Measurements from ENCODE around the gene CSPG4. TPM values are rescaled to one million over a fixed set of nuclear protein-coding genes. Genes with fewer than 3 reads are reported as not detected.
A peak's percentile ranks its signal among the peaks of the same experiment; 100 is the strongest.

CSPG4 gene
- total and polyA plus RNA-seq, 2 of the 13 experiments (the other 11 are each of a cell fraction or from before 2014, with no cell fraction given): 0.01 to 0.04 TPM

DNA sequence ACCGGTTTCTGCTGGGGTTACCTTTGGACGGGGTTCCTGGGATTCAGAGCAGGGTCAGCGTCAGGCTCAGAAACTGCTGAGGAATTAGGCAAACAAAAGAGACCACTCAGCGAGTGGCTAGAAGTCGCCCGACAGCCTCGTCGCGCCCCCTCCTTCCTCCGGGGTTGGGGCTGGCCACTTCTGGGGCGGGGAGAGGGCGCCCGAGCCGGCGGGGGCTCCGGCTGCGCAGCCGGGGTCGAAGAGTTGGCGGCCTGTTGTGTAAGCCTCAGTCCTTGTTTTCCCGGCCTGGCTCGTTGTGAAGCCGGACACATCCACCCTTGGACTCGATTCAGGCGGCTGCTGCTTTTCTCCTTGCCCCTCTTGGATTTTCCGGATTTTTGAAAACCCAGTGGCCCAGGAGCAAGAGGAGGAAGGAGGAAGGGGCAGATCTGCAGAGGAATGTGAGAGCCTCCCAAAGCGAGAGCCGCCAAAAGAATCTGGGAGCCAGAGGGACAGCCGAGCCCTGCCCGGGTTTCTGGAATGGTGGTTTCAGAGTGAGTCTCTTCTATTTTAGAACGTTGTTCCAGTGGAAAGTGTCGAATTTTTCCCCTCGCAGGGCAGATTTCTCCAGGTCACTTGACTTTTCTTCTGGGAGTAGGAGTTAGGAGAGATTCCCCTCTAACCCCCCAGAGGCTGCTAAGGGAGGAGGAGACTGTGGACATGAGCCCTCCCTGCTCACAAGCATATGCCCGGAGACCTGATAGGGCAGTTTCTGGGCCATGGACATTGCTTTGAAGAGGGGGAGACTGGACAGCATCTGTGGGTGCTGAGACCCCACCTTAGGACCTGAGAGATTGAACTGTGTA is 64.3 kb downstream of the CSPG4 start (continued):
- peak; percentile 3; the same call in 1 of the 2 replicates for TF ChIP-seq GABPB1 (CRISPR knock-in tag; IDR thresholded peaks at IDR 0.05)
- TF ChIP-seq SKI (IDR thresholded peaks at IDR 0.05; ENCODE audit: partially characterized antibody): peak; percentile 48
- TF ChIP-seq SCMH1 (CRISPR knock-in tag; IDR thresholded peaks at IDR 0.05; ENCODE audit: borderline replicate concordance): no peak
- peak; percentile 12; the same call in 1 of the 2 replicates for TF ChIP-seq PHF8 (CRISPR knock-in tag; IDR thresholded peaks at IDR 0.05)
- TF ChIP-seq MYC (CRISPR knock-in tag; IDR thresholded peaks at IDR 0.05; ENCODE audit: borderline replicate concordance): 0 out of 2 replicates have a peak, but pooled peaks have one; percentile 4
- peak; percentile 35; the same call in 1 of the 2 replicates for TF ChIP-seq NCOR1 (IDR thresholded peaks at IDR 0.05; ENCODE audit: borderline replicate concordance, low read length)
- peak; percentile 9; the same call in 1 of the 2 replicates for TF ChIP-seq ZNF609 (CRISPR knock-in tag; IDR thresholded peaks at IDR 0.05; ENCODE audit: borderline replicate concordance)
- peak; percentile 65; the same call in 1 of the 2 replicates for TF ChIP-seq CEBPB (IDR thresholded peaks at IDR 0.05; ENCODE audit: borderline replicate concordance, low read depth, low read length)
- 0 out of 2 replicates have a peak, but pooled peaks have one; percentile 25 for TF ChIP-seq PAX8 (CRISPR knock-in tag; IDR thresholded peaks at IDR 0.05; ENCODE audit: borderline replicate concordance)
- no peak for TF ChIP-seq LCORL (IDR thresholded peaks at IDR 0.05)
- peak; percentile 0; the same call in 1 of the 2 replicates for TF ChIP-seq LCORL (CRISPR knock-in tag; IDR thresholded peaks at IDR 0.05)
- 0 out of 2 replicates have a peak, but pooled peaks have one; percentile 31 for TF ChIP-seq DNMT3B (CRISPR knock-in tag; conservative IDR thresholded peaks at IDR 0.05)
- 0 out of 2 replicates have a peak, but pooled peaks have one; percentile 23 for TF ChIP-seq ISX (CRISPR knock-in tag; conservative IDR thresholded peaks at IDR 0.05)
- 0 out of 2 replicates have a peak, but pooled peaks have one; percentile 3 for TF ChIP-seq ELF1 (CRISPR knock-in tag; IDR thresholded peaks at IDR 0.05)

Data from HepG2 (cell line).